Karpas-422 (cell line): ENCODE data around the gene OR2M5. TPM values are rescaled to one million over a fixed set of nuclear protein-coding genes. Genes with fewer than 3 reads are reported as not detected.

Experiments
- DNase-seq: peaks from one replicate; pipeline ENCODE4 v3.0.0-alpha.2; 2015
- H2AFZ ChIP-seq: fragments of 200-600 bp; sonication (generic); 2 replicates; pipeline ENCODE4 v1.6.1; 2014; ENCODE audit warnings: antibody characterized with exemption, low read length, mixed read lengths
- H3K27ac ChIP-seq: fragments of 200-600 bp; sonication (generic); 2 replicates; pipeline ENCODE4 v1.5.1; 2014; ENCODE audit warnings: mild to moderate bottlenecking, low read length, moderate library complexity
- H3K27me3 ChIP-seq: fragments of 200-600 bp; sonication (generic); 2 replicates; pipeline ENCODE4 v1.6.1; 2014; ENCODE audit warnings: low read length, mixed read lengths
- H3K36me3 ChIP-seq: fragments of 200-600 bp; sonication (generic); 2 replicates; pipeline ENCODE4 v1.6.1; 2014; ENCODE audit warnings: low read length, mixed read lengths; ENCODE audit not compliant: insufficient read depth
- H3K4me1 ChIP-seq: fragments of 200-600 bp; sonication (generic); 2 replicates; pipeline ENCODE4 v1.6.1; 2014; ENCODE audit warnings: mild to moderate bottlenecking, low read length, mixed read lengths
- H3K4me2 ChIP-seq: fragments of 200-600 bp; sonication (generic); 2 replicates; pipeline ENCODE4 v1.6.1; 2014; ENCODE audit warnings: low read length, low read depth, mild to moderate bottlenecking; ENCODE audit not compliant: poor library complexity, severe bottlenecking
- H3K4me3 ChIP-seq: fragments of 200-600 bp; sonication (generic); 2 replicates; pipeline ENCODE4 v1.5.1; 2014; ENCODE audit warnings: mild to moderate bottlenecking, antibody characterized with exemption, low read length, mixed read lengths
- H3K79me2 ChIP-seq: fragments of 200-600 bp; sonication (generic); 2 replicates; pipeline ENCODE4 v1.6.1; 2014; ENCODE audit warnings: mild to moderate bottlenecking, low read length, mixed read lengths
- H3K9ac ChIP-seq: fragments of 200-600 bp; sonication (generic); 2 replicates; pipeline ENCODE4 v1.6.0; 2014; ENCODE audit warnings: low read length
- H3K9me2 ChIP-seq: fragments of 200-600 bp; sonication (generic), shearing (Covaris generic); replicated peaks from 2 replicates; pipeline ENCODE4 v1.6.0; 2014; ENCODE audit warnings: mild to moderate bottlenecking, low read length, moderate library complexity; ENCODE audit not compliant: insufficient read depth
- H3K9me3 ChIP-seq: fragments of 300-700, 200-600 bp; sonication (generic); 2 replicates; pipeline ENCODE4 v1.6.1; 2014; ENCODE audit warnings: low read length, mixed read lengths
- H4K20me1 ChIP-seq: fragments of 200-600 bp; sonication (generic); 2 replicates; pipeline ENCODE4 v1.6.1; 2014; ENCODE audit warnings: mild to moderate bottlenecking, antibody characterized with exemption, low read length, low read depth; ENCODE audit not compliant: insufficient read depth
- total RNA-seq: library from RNA; depleted of rRNA; stranded (reverse); fragments of >200 nt; shearing (Covaris generic); gene quantifications from 2 replicates; pipeline ENCODE4 v1.2.3, GENCODE V29; 2014; ENCODE audit warnings: low replicate concordance

Gene OR2M5
- total RNA-seq, 1 experiment from 2014 or later = not detected

GRCh38 chr1:248143311-248143710, 1.6 kb upstream of the OR2M5 start:
- no peak overlapping the region for H3K27ac ChIP-seq
- H4K20me1 ChIP-seq = no peaks in the 10 kb centered on the region
- no peak overlapping the region for H3K9ac ChIP-seq
- DNase-seq = no peak
- no peaks in the 10 kb centered on the region for H3K79me2 ChIP-seq
- H3K4me2 ChIP-seq = no peak overlapping the region
- H3K4me1 ChIP-seq = no peaks in the 10 kb centered on the region
- H2AFZ ChIP-seq = no peak overlapping the region
- H3K9me2 ChIP-seq = no peaks in the 10 kb centered on the region
- no peak overlapping the region for H3K4me3 ChIP-seq
- no peaks in the 10 kb centered on the region for H3K36me3 ChIP-seq
- no peaks in the 10 kb centered on the region for H3K27me3 ChIP-seq
- no peaks in the 10 kb centered on the region for H3K9me3 ChIP-seq

- H4K20me1 ChIP-seq = no peaks in the 10 kb centered on the region
- no peaks in the 10 kb centered on the region for H3K79me2 ChIP-seq
- H3K4me3 ChIP-seq = no peak overlapping the region
- H3K27ac ChIP-seq = no peak overlapping the region
- no peaks in the 10 kb centered on the region for H3K36me3 ChIP-seq
- H3K4me2 ChIP-seq = no peak overlapping the region
- no peaks in the 10 kb centered on the region for H3K9me2 ChIP-seq
- no peak overlapping the region for H2AFZ ChIP-seq
- no peaks in the 10 kb centered on the region for H3K4me1 ChIP-seq
- peaks cover 3% of the 10 kb centered on the region for H3K9me3 ChIP-seq
- no peak overlapping the region for H3K9ac ChIP-seq
- DNase-seq = no peak
- H3K27me3 ChIP-seq = no peaks in the 10 kb centered on the region
Observed at GRCh38 chr1:248152056-248152827, 7.3 kb downstream of the OR2M5 start.

- H2AFZ ChIP-seq = no peak overlapping the region
- no peaks in the 10 kb centered on the region for H3K36me3 ChIP-seq
- no peak overlapping the region for H3K4me2 ChIP-seq
- no peaks in the 10 kb centered on the region for H4K20me1 ChIP-seq
- H3K27ac ChIP-seq = no peak overlapping the region
- DNase-seq = no peak
- H3K4me3 ChIP-seq = no peak overlapping the region
- H3K27me3 ChIP-seq = no peaks in the 10 kb centered on the region
- no peaks in the 10 kb centered on the region for H3K9me2 ChIP-seq
- H3K4me1 ChIP-seq = no peaks in the 10 kb centered on the region
- no peaks in the 10 kb centered on the region for H3K79me2 ChIP-seq
- H3K9me3 ChIP-seq = peaks cover 3% of the 10 kb centered on the region
- no peak overlapping the region for H3K9ac ChIP-seq
Observed at GRCh38 chr1:248155927-248156326, 11.0 kb downstream of the OR2M5 start.

- Histone ChIP-seq H3K27ac (no peak overlapping the region), H3K79me2 (no peaks in the 10 kb centered on the region), H3K36me3 (no peaks in the 10 kb centered on the region), H3K27me3 (no peaks in the 10 kb centered on the region), H3K4me2 (no peak overlapping the region), H3K9ac (no peak overlapping the region), H3K4me3 (no peak overlapping the region), H3K9me2 (no peaks in the 10 kb centered on the region), H2AFZ (no peak overlapping the region), H3K9me3 (no peaks in the 10 kb centered on the region; the same call in 1 of the 2 replicates), H3K4me1 (no peaks in the 10 kb centered on the region), H4K20me1 (no peaks in the 10 kb centered on the region)
- no peak for DNase-seq
Observed at GRCh38 chr1:248158758-248159157, 13.8 kb downstream of the OR2M5 start.

- Histone ChIP-seq H3K9me2 (no peaks in the 10 kb centered on the region), H3K4me1 (no peaks in the 10 kb centered on the region), H3K27me3 (no peaks in the 10 kb centered on the region), H3K4me2 (no peak overlapping the region), H3K79me2 (no peaks in the 10 kb centered on the region), H3K4me3 (no peak overlapping the region), H2AFZ (no peak overlapping the region), H3K9me3 (no peaks in the 10 kb centered on the region; the same call in 1 of the 2 replicates), H3K9ac (no peak overlapping the region), H3K36me3 (no peaks in the 10 kb centered on the region), H4K20me1 (no peaks in the 10 kb centered on the region), H3K27ac (no peak overlapping the region)
- no peak for DNase-seq
Observed at GRCh38 chr1:248164031-248164430, 19.1 kb downstream of the OR2M5 start.

GRCh38 chr1:248165186-248165585, 20.2 kb downstream of the OR2M5 start:
- no peaks in the 10 kb centered on the region; the same call in 1 of the 2 replicates for H3K9me3 ChIP-seq
- H3K36me3 ChIP-seq = no peaks in the 10 kb centered on the region
- no peaks in the 10 kb centered on the region for H3K4me1 ChIP-seq
- no peak overlapping the region for H3K9ac ChIP-seq
- H2AFZ ChIP-seq = no peak overlapping the region
- no peak overlapping the region for H3K4me3 ChIP-seq
- no peak for DNase-seq
- no peaks in the 10 kb centered on the region for H3K79me2 ChIP-seq
- no peaks in the 10 kb centered on the region for H4K20me1 ChIP-seq
- no peak overlapping the region for H3K27ac ChIP-seq
- no peaks in the 10 kb centered on the region for H3K27me3 ChIP-seq
- H3K9me2 ChIP-seq = no peaks in the 10 kb centered on the region
- H3K4me2 ChIP-seq = no peak overlapping the region

GRCh38 chr1:248174521-248174920, 29.6 kb downstream of the OR2M5 start, which contains the start of gene OR2M2:
TSS of gene OR2M2 (plus strand) at chr1:248174821. CDS start at chr1:248179986, 5,165 bp downstream.
- Histone ChIP-seq H2AFZ (no peak within 1 kb of the TSS), H3K4me1 (no peaks in the 10 kb centered on the region), H3K79me2 (no peaks in the 10 kb centered on the region), H3K9me3 (no peaks in the 10 kb centered on the region), H3K9ac (no peak within 1 kb of the TSS), H3K4me2 (no peak within 1 kb of the TSS), H3K36me3 (no peaks in the 10 kb centered on the region), H3K9me2 (no peaks in the 10 kb centered on the region), H3K4me3 (no peak within 1 kb of the TSS), H3K27ac (no peak within 1 kb of the TSS), H3K27me3 (no peaks in the 10 kb centered on the region), H4K20me1 (no peaks in the 10 kb centered on the region)
- DNase-seq = no peak

GRCh38 chr1:248183996-248184395, 39.0 kb downstream of the OR2M5 start:
- no peaks in the 10 kb centered on the region for H4K20me1 ChIP-seq
- no peak overlapping the region for H3K9ac ChIP-seq
- H2AFZ ChIP-seq = no peak overlapping the region
- no peaks in the 10 kb centered on the region for H3K27me3 ChIP-seq
- no peaks in the 10 kb centered on the region for H3K9me3 ChIP-seq
- no peak overlapping the region for H3K27ac ChIP-seq
- no peak overlapping the region for H3K4me2 ChIP-seq
- H3K9me2 ChIP-seq = no peaks in the 10 kb centered on the region
- no peaks in the 10 kb centered on the region for H3K4me1 ChIP-seq
- no peaks in the 10 kb centered on the region for H3K79me2 ChIP-seq
- DNase-seq = no peak
- H3K36me3 ChIP-seq = no peaks in the 10 kb centered on the region
- no peak overlapping the region for H3K4me3 ChIP-seq
